GM12873 (cell line): ENCODE results near the gene CTNS.

Source experiments
- TF ChIP-seq, protein P1 (sequence below): IDR thresholded peaks from 2 replicates; pipeline ENCODE4 v1.5.1; 2012; ENCODE audit warnings: low read depth, mild to moderate bottlenecking, moderate library complexity, low read length, control low read depth; ENCODE audit not compliant: insufficient read depth; ENCODE audit errors: missing control alignments

CTNS gene

GRCh38 chr17:3641014-3641413 is 4.5 kb downstream of the CTNS start:
- TF ChIP-seq, protein P1, sequence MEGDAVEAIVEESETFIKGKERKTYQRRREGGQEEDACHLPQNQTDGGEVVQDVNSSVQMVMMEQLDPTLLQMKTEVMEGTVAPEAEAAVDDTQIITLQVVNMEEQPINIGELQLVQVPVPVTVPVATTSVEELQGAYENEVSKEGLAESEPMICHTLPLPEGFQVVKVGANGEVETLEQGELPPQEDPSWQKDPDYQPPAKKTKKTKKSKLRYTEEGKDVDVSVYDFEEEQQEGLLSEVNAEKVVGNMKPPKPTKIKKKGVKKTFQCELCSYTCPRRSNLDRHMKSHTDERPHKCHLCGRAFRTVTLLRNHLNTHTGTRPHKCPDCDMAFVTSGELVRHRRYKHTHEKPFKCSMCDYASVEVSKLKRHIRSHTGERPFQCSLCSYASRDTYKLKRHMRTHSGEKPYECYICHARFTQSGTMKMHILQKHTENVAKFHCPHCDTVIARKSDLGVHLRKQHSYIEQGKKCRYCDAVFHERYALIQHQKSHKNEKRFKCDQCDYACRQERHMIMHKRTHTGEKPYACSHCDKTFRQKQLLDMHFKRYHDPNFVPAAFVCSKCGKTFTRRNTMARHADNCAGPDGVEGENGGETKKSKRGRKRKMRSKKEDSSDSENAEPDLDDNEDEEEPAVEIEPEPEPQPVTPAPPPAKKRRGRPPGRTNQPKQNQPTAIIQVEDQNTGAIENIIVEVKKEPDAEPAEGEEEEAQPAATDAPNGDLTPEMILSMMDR: no peak

DNA sequence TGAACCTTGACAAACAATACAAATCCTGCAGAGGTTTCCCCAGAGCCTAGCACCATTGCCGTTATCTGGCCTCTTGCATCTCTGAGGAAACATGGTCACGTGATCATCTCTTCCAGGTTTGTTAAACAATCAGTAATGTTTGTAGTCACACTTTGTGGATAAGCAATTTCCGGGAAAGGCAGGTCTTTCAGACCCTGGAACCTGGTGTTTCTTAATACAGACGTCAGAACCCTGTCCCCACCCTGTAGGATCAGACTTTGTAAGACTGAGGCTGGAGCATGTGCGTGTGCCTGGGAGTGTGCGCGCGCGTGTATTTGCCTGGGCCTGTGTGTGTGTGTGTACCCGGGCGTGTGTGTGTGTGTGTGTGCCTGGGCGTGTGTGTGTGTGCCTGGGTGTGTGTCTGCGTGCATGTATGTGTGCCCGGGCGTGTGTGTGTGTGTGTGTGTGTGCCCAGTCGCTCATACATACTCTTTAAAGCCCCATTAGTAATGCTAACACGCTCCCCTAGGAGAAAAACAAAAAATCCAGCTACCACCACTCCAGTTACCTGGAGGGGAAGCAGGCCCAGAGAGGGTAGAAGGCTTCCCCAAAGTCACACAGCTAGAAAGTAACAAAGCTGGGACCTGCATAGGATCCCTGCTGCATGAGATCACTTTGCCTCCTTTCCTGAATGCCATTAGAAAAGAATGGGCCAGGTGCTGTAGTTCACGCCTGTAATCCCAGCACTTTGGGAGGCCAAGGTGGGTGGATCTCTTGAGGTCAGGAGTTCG is 5.3 kb downstream of the CTNS start:
- TF ChIP-seq, protein P1: no peak

DNA sequence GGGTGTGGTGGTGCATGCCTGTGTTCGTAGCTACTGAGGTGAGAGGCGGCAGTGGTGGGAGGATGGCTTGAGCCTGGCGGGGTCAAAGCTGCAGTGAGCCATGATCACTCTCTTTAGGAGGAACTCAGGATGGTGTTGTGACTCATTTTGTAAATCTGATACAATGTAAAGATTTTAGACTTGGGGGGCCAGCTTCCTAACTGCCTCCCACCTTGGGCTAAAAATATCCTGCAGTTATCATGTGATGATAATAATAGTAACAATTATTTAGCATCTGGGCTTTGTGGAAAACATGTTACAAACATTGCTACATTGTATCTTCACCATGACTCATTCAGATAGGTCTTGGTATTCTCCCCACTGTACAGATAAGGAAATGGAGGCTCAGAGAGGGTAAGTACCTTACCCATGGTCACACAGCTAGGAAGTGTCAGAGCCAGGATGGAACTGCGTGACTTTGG is 7.4 kb downstream of the CTNS start:
- TF ChIP-seq, protein P1: no peak

DNA sequence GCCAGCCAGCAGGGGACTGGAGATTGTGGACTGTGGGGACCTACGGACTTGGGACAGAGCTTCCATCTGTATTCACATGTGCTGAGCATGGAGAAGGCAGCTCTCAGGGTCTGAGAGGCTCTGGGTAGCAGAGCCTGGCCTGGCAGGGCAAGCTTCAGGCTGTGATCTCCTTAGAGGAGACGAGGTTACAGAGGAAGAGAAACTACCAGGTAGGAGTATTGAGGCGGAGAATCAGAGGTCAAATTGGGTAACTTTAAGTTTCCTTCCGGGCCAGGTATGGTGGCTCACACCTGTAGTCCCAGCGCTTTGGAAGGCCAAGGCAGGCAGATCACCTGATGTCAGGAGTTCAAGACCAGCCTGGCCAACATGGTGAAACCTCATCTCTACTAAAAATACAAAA is 8.8 kb downstream of the CTNS start:
- TF ChIP-seq, protein P1: no peak

DNA sequence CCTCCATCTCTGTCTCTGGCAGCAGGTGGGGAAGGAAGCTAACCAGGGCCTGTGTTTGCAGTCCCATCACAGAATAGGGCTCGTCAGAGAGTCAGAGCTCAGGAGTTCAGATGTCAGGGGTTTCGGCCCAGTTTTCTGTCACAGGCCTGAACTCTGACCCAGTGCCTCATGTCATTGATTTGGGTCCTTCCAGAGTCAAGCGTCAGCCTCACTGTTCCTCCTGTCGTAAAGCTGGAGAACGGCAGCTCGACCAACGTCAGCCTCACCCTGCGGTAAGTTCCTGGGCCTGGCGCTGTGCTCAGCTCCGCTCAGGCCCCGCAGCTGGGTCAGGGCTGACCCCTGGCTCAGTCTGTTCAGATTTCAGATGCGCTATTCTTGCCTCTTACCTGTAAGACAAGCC is 10.7 kb downstream of the CTNS start:
- TF ChIP-seq, protein P1: no peak

GRCh38 chr17:3647769-3648555 is 11.4 kb downstream of the CTNS start:
- TF ChIP-seq, protein P1: peak; percentile 54

GRCh38 chr17:3655766-3656165 is 19.2 kb downstream of the CTNS start:
- TF ChIP-seq, protein P1: no peak
